Loucy (cell line): ENCODE results near the gene ATP8B3.

Experiments used
- H2AFZ ChIP-seq: fragments of 200-600 bp; sonication (generic); 2 replicates; pipeline ENCODE4 v1.6.0; 2016; ENCODE audit warnings: antibody characterized with exemption, mild to moderate bottlenecking, low read length, moderate library complexity
- H3F3A ChIP-seq: fragments of 200-600 bp; 2 replicates; pipeline ENCODE4 v1.6.0; 2016; ENCODE audit warnings: antibody characterized with exemption, low read depth, mild to moderate bottlenecking
- H3K27me3 ChIP-seq: fragments of 200-600 bp; sonication (generic); 2 replicates; pipeline ENCODE4 v1.6.1; 2014; ENCODE audit warnings: low read length, mild to moderate bottlenecking; ENCODE audit not compliant: insufficient read depth, poor library complexity, severe bottlenecking
- H3K36me3 ChIP-seq: fragments of 200-600 bp; sonication (generic); 2 replicates; pipeline ENCODE4 v1.6.1; 2016; ENCODE audit warnings: low read length; ENCODE audit not compliant: insufficient read depth
- H3K4me1 ChIP-seq: fragments of 200-600 bp; sonication (generic); 2 replicates; pipeline ENCODE4 v1.5.1; 2014; ENCODE audit warnings: low read length, mild to moderate bottlenecking; ENCODE audit not compliant: insufficient read depth, poor library complexity, severe bottlenecking
- H3K4me2 ChIP-seq: fragments of 200-600 bp; sonication (generic); 2 replicates; pipeline ENCODE4 v1.6.0; 2014; ENCODE audit warnings: antibody characterized with exemption, low read length, low read depth, mild to moderate bottlenecking; ENCODE audit not compliant: poor library complexity, severe bottlenecking
- H3K4me3 ChIP-seq: fragments of 200-600 bp; sonication (generic); 2 replicates; pipeline ENCODE4 v1.5.1; 2014; ENCODE audit warnings: low read length, mild to moderate bottlenecking, mixed read lengths; ENCODE audit not compliant: poor library complexity, severe bottlenecking
- H3K79me2 ChIP-seq: fragments of 200-600 bp; sonication (generic); 2 replicates; pipeline ENCODE4 v1.6.1; 2014; ENCODE audit warnings: low read length; ENCODE audit not compliant: insufficient read depth
- H3K9ac ChIP-seq: fragments of 200-600 bp; sonication (generic); 2 replicates; pipeline ENCODE4 v1.6.0; 2014; ENCODE audit warnings: mild to moderate bottlenecking, low read depth, low read length, moderate library complexity; ENCODE audit not compliant: poor library complexity, severe bottlenecking
- H3K9me2 ChIP-seq: fragments of 200-600 bp; sonication (generic); replicated peaks from 2 replicates; pipeline ENCODE4 v1.6.1; 2016; ENCODE audit warnings: low read depth, low read length, mixed read lengths
- H3K9me3 ChIP-seq: fragments of 200-600 bp; sonication (generic); 2 replicates; pipeline ENCODE4 v1.6.1; 2014; ENCODE audit warnings: mild to moderate bottlenecking, antibody characterized with exemption, low read length, low read depth; ENCODE audit not compliant: insufficient read depth
- H4K20me1 ChIP-seq: fragments of 200-600 bp; sonication (generic); 2 replicates; pipeline ENCODE4 v1.6.0; 2014; ENCODE audit warnings: antibody characterized with exemption, low read length, mild to moderate bottlenecking; ENCODE audit not compliant: insufficient read depth, poor library complexity, severe bottlenecking
- CTCF ChIP-seq: fragments of 200-600 bp; sonication (generic); conservative IDR thresholded peaks from 2 replicates; pipeline ENCODE4 v1.5.1; 2014; ENCODE audit warnings: mild to moderate bottlenecking, antibody characterized with exemption, low read length
- EZH2phosphoT487 ChIP-seq: fragments of 200-600 bp; IDR thresholded peaks from 2 replicates; pipeline ENCODE4 v1.6.1; 2018; ENCODE audit warnings: antibody characterized with exemption, mild to moderate bottlenecking, moderate library complexity, borderline replicate concordance

The ATP8B3 gene

GRCh38 chr19:1814391-1814790 lies 2.3 kb upstream of the ATP8B3 start:
- peaks cover 27% of the 10 kb centered on the region; the same call in 1 of the 2 replicates for H3K36me3 ChIP-seq
- H4K20me1 ChIP-seq, result no peaks in the 10 kb centered on the region
- no peaks in the 10 kb centered on the region for H3K9me2 ChIP-seq
- no peaks in the 10 kb centered on the region for H3K9me3 ChIP-seq
- peaks cover 24% of the 10 kb centered on the region for H3K4me1 ChIP-seq
- peak overlapping the region; percentile 94 for H3K4me2 ChIP-seq
- H2AFZ ChIP-seq, result no peak overlapping the region
- TF ChIP-seq EZH2phosphoT487, result no peak
- TF ChIP-seq CTCF, result no peak
- peak overlapping the region; percentile 94 for H3K9ac ChIP-seq
- no peak overlapping the region for H3K4me3 ChIP-seq
- no peaks in the 10 kb centered on the region for H3F3A ChIP-seq
- H3K27me3 ChIP-seq, result no peaks in the 10 kb centered on the region
- peaks cover 16% of the 10 kb centered on the region; the same call in 1 of the 2 replicates for H3K79me2 ChIP-seq

- Histone ChIP-seq H3K9me3 (no peaks in the 10 kb centered on the region), H3K27me3 (no peaks in the 10 kb centered on the region), H3K9ac (peak overlapping the region; percentile 94), H3K36me3 (peaks cover 23% of the 10 kb centered on the region; the same call in 1 of the 2 replicates), H4K20me1 (no peaks in the 10 kb centered on the region), H3K4me1 (peaks cover 24% of the 10 kb centered on the region), H3K4me2 (peak overlapping the region; percentile 94), H3K9me2 (no peaks in the 10 kb centered on the region), H3F3A (no peaks in the 10 kb centered on the region), H3K4me3 (peak overlapping the region; percentile 77), H3K79me2 (peaks cover 16% of the 10 kb centered on the region; the same call in 1 of the 2 replicates), H2AFZ (no peak overlapping the region)
- TF ChIP-seq EZH2phosphoT487 (no peak), CTCF (no peak)
These were observed 1.4 kb upstream of the ATP8B3 start for GRCh38 chr19:1813192-1814182.

- TF ChIP-seq CTCF (peak; percentile 93), EZH2phosphoT487 (no peak)
- Histone ChIP-seq H2AFZ (peak overlapping the region; percentile 55; the same call in 1 of the 2 replicates), H3K4me1 (peaks cover 24% of the 10 kb centered on the region)
These were observed 533 bp upstream of the ATP8B3 start for GRCh38 chr19:1812426-1813191.

More at GRCh38 chr19:1812426-1813191, 533 bp upstream of the ATP8B3 start:
- H3F3A ChIP-seq, result no peaks in the 10 kb centered on the region
- H3K79me2 ChIP-seq, result peaks cover 16% of the 10 kb centered on the region; the same call in 1 of the 2 replicates
- peak overlapping the region; percentile 94 for H3K9ac ChIP-seq
- H3K4me2 ChIP-seq, result peak overlapping the region; percentile 94
- H3K27me3 ChIP-seq, result no peaks in the 10 kb centered on the region
- H4K20me1 ChIP-seq, result no peaks in the 10 kb centered on the region
- H3K36me3 ChIP-seq, result peaks cover 15% of the 10 kb centered on the region; the same call in 1 of the 2 replicates
- no peaks in the 10 kb centered on the region for H3K9me2 ChIP-seq
- no peaks in the 10 kb centered on the region for H3K9me3 ChIP-seq
- H3K4me3 ChIP-seq, result peak overlapping the region; percentile 77
